HG03025 (cell line): Measurements from ENCODE around the gene GBP2.
"Not testable (repeated sequence)": the region's sequence is repeated elsewhere in the genome, so short reads cannot be mapped to it uniquely, and the experiment has no call there.

Experiments
- ATAC-seq: cut with Tn5 transposase; IDR thresholded peaks from one replicate; pipeline ENCODE4 v1.9.1; 2021; ENCODE audit warnings: mild to moderate bottlenecking, moderate library complexity; ENCODE audit not compliant: unreplicated experiment, low FRiP score

GBP2 gene

DNA sequence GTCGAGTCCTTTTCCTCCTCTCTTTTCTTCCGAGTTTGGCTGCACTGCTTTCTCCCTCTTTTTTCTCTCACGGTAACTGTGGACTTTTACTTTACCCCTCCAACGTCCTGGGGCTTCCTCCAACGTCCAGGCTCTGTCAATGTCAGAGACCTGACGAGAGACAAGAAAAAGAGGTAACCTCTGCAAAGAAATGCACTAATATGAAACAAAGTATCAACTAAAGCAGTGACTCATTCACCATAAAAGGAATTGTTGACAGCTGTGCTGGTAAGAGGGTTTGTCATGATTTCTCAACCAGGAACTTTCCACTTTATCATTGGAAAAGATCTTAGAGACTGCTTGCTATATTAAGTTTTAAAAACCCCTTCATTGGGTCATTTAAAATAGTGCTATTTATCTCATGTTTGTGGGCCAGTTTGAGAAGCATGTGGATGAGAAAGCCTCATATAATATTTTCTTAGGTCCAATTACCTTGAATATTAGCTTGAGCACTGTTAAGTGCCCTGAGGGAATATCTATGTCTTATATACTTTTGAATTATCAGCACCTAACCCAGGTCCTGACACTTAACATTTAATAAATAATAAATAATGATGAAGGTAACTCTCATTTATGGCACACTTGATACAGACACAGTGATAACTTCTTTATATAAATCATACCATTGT lies at the start of gene GBP2:
GBP2 (minus strand) TSS at position 202 of the 668 bp plus-strand sequence. CDS start 4,148 bp downstream, outside the sequence.
- peak; percentile 73 for ATAC-seq

GRCh38 chr1:89174491-89174890 lies 48.6 kb upstream of the GBP2 start:
- ATAC-seq, result no peak

DNA sequence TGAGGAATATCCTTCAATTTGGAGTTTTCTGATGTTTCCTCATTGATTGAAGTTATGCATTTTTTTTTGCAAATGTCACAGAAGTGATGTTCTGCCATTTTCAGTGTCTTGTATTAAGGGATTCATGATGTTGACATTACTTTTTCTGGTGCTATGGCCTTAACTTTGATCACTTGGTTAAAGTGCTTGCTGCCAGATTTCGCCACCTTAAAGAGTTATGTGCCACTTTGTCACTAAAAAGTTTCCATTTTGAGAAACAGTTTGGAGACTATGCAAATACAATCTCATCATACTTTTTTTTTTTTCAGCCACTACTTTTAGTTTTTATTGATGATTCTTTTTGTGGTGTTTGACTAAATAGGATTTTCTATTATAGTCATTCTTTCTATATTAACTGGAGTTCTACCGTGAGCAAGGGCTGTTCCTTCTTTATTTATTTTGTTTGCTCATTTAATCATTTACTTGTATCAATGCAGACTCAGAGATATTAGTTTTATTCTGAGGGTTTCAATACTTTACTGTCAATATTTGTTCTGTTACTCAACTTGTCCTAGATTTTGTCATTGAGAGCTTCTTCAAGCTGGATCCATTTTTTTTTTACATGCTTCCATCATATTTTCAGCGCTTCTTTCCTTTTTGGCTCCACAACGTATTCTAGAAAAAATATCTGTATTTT lies 46.7 kb upstream of the GBP2 start:
- ATAC-seq, result no peak

DNA sequence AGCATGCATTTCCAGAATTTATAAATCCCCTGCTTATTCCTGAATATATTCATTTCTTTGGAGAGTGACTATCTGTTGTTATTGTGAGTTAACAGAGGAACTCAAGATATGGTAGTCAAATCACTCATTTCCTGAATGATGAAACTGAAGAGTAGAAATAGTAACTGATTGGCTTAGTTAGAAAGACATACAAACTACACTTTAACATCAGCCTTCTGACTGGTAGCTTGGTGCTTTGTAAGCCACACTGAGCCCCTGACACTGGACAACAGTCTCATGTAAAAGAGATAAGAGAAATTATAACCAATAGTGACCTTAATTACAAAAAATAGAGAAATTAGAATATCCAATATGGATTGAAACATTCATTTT lies 45.1 kb upstream of the GBP2 start:
- ATAC-seq, result no peak

DNA sequence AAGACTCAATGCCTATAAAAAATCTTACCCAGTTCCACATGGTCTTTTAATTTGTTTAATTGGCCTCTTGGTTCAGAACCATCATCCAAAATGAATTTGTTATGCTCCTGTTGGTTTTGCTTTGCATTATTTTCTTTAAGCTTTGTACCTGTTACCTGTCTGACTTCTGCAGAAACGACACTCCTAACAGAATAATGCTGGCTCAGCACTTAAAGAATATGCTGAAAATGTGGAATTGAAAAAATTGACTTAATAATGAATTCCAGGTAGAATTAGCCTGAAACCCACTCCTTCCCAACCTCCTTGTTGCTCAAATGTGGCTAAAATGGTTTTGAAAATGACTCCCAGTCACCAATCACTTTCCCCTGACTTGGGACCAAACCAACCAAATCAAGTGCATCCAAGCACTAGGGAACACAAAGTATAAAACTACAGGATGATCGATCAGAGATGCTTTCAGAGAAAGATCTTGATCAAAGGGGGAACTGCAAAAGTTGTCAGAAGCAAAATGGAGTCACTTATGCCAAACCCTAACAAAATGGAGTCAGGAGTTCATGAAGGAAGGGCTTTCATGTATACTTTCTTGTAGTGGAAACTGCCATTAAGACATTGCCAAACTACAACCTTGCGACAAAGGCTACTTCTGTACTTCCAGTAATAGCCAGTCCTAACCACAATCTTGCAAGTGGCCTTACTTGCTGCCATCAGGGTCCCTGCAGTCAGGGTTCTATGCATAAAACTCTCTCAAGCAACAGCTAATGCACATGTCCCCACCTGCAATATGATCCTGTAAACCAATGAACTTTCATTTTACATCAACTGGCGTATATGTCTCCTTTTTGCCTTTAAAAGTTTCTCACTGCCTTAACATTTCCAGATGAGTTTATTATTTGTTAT lies 44.5 kb upstream of the GBP2 start:
- no peak for ATAC-seq

GRCh38 chr1:89169166-89169565 lies 43.3 kb upstream of the GBP2 start:
- no peak for ATAC-seq

DNA sequence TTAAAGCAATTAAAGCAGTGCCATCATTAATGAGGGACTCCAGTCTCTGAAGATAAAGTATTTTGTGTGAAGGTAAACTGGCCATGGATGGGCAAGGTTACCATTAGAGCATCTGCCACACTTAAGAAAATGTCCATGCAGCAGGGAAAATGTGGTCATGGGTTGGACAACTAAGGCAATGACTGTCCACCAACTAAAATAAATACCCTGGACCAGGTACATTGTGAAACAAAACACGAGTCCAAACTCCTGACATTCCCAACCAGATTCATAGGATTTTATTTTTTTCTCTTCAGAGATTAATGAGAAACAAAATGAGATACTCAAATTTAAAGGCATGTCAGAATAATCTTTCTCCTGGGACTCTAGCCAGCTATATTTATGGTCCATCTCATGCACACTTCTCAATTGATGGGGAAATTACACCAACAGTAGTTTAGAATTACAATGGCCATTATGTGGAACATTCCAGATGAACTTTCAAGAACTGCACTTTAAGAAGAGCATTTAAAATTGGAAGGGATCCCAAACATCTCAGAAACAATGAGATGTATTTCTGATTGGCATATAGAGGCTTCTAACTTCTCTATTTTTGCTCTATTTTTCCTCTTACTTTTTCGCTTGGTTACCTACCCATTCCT lies 41.8 kb upstream of the GBP2 start:
- no peak for ATAC-seq

DNA sequence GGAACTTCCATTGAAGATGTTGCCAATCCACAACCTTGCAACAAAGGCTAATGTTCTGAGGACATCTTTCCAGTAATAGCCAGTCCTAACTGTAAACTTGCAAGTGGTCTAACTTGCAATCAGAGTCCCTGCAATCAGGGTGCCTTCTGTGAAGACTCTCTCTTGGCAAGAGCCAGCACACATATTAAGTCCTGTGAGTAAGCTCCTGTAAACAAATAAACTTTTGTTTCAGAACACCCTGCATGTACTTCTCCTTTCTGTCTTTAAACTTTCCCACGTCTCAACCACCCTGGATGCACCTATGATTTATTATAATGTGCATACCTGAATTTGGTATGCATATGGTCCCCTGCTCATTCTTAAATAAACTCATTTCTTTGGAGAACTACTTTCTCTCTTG lies 40.8 kb upstream of the GBP2 start:
- ATAC-seq, result no peak

DNA sequence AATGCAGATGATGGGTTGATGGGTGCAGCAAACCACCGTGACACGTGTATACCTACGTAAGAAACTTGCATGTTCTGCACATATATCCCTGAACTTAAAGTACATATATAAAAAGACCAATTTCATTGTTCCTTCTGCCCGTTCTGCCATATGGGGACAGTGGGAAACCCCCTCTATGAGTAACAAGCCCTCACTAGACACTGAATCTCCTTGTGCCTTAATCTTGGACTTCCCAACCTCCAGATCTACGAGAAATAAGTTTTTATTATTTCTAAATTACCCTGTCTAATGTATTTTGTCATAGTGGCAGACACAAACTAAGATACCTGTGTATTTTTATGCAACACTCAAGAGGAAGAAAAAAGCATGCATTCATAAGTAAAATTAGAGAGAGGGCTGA lies 39.9 kb upstream of the GBP2 start:
- no peak for ATAC-seq

DNA sequence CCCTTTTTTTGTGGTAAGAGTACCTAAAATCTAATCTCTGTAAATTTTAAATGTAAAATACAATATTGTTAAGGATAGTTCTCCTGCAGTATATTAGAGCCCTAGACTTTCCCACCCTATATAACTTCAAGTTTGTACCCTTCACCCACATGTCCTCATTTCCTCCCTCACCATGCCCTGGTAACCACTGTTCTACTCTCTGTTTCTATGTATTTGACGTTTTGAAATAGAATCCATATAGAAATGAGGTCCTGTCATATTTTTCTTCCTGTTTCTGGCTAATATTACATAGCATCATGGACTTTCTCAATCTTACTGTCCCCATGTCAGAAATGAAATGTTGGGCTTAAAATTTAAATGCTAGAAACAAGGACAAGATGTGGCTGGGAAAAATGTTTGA lies 25.1 kb upstream of the GBP2 start:
- no peak for ATAC-seq

DNA sequence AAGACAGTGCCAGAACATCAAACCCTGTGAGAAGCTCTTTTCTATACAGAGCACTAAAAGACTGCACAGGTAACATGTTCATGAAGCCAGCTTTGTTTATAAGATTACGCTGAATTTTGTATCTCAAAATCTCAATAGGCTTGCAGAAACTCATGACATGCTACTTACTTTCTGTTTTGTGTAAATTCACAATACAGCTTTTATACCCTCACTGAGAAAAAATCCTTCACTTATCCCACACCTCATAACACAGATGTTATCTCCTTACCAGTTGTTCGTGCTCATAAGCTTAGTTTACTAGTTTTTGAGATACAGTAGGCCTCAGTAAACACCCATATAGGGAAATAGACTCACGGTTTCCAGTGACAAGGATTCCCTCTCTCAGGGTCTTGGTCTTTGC lies 24.1 kb upstream of the GBP2 start:
- no peak for ATAC-seq

DNA sequence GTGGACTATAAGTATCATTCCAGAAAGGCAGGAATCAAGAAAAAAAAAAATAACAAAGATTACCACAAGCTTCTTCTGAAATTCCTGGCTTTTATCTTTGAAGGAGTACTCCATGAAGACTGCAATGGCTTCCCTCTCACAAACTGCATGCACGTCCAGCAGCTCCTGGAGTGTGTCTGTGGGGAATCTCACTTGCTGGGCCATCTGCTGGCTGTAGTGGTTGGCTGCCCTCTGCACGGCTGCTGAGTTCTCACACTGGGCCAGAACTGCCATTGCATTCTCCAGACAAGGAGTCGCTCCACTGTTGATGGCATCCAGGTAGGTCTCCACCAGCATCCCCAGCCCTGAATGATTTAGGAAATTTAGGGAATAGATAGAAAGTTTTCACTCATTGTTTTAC lies 23.3 kb upstream of the GBP2 start:
- ATAC-seq, result no peak

GRCh38 chr1:89147678-89148658 lies 22.1 kb upstream of the GBP2 start:
- no peak for ATAC-seq

DNA sequence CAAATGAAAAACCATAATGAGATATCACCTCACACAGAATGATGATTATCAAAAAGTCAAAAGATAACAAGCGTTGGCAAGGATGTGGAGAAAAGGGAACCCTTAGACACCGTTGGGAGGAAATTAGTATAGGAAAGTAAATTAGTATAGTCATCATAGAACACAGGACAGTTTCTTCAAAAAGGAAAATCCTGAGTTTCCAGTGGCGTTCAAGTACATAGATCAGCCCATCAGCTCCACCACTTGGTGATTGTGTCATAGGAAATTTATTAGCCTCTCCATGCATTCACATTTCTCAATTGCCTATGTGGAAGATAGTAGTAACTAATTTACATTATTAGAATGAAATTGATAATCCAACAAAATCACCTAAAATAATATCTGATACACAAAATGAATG lies 20.8 kb upstream of the GBP2 start:
- no peak for ATAC-seq

DNA sequence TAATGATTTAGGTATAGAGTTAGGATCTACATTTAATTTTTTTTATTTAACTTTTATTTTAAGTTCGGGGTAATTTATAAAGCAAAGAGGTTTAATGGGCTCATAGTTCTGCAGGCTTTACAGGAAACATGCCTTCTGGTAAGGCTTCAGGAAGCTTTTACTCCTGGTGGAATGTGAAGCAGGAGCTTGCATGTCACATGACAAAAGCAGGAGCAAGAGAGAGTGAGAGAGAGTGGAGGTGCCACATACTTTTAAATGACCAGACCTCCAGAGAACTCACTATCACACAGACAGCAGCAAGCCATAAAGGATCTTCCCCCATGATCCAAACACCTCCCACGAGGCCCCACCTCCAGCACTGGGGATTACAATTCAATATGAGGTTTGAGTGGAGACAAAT lies 17.6 kb upstream of the GBP2 start:
- no peak for ATAC-seq

DNA sequence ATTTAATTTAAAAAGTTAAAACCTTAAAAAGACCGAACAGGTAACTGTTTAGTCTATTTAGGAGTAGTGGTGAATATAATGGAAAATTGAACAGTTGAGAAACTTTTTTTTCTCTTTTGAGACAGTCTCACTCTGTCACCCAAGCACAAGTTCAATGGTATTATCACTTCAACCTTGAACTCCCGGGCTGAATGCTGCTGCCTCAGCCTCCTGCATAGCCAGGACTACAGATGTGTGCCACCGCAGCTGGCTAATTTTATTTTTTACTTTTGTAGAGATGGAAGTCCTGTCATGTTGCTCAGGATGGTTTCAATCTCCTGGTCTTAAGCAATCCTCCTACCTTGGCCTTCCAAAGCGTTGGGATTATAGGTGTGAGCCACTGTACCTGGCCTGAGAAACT lies 16.2 kb upstream of the GBP2 start:
- no peak for ATAC-seq

- ATAC-seq, result no peak
Measured at GRCh38 chr1:89133747-89134146, 7.8 kb upstream of the GBP2 start.

GRCh38 chr1:89130716-89131115 lies 4.8 kb upstream of the GBP2 start:
- ATAC-seq, result no peak

DNA sequence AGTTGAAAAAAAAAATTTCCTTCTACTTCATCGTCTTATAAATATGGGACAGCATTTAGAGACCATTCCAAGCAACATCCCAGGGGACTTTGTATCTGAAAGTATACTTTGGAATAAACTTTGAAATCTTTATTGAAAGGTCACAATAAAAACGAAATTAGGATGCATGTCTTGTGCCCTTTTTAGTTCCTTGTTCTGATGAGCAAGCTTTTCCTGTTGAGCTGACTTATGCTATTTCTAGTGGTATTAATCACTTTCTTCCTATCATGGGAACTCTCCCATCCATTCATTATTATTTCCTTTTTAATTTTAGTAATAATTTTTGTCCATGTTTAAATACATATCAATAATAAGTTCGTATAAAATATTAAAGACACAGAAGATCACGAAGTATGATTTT lies 4.0 kb upstream of the GBP2 start:
- ATAC-seq, result no peak

DNA sequence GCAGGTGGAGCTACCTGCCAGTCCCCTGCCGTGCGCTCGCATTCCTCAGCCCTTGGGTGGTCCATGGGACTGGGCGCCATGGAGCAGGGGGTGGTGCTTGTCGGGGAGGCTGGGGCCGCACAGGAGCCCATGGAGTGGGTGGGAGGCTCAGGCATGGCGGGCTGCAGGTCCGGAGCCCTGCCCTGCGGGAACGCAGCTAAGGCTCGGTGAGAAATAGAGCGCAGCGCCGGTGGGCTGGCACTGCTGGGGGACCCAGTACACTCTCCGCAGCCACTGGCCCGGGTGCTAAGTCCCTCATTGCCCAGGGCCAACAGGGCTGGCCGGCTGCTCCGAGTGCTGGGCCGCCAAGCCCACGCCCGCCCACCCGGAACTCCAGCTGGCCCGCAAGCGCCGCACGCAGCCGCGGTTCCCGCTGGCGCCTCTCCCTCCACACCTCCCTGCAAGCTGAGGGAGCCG lies 2.1 kb upstream of the GBP2 start:
- ATAC-seq, result not testable (repeated sequence)
